Mucosa of descending colon (tissue), 3 donors: ENCODE results near the gene APBB2. TPM values are rescaled to one million over a fixed set of nuclear protein-coding genes. Genes with fewer than 3 reads are reported as not detected.

Source experiments
- ATAC-seq: fragments of 200-7000 bp; cut with Tn5 transposase; one replicate; pipeline ENCODE4 v1.9.1; 2020; ENCODE audit warnings: mild to moderate bottlenecking, moderate library complexity
- DNase-seq, 3 donors: peaks; one replicate each; pipeline ENCODE4 v3.0.0-alpha.2; 2020
- H3K36me3 ChIP-seq: fragments of 200-600 bp; one replicate; pipeline ENCODE4 v1.8.0; 2021; ENCODE audit warnings: low read depth, mild to moderate bottlenecking
- H3K4me1 ChIP-seq: fragments of 200-600 bp; one replicate; pipeline ENCODE4 v1.8.0; 2021; ENCODE audit warnings: low read depth, mild to moderate bottlenecking
- H3K4me3 ChIP-seq: fragments of 200-600 bp; one replicate; pipeline ENCODE4 v1.8.0; 2021; ENCODE audit warnings: mild to moderate bottlenecking
- H3K9me3 ChIP-seq: fragments of 200-600 bp; one replicate; pipeline ENCODE4 v1.8.0; 2021; ENCODE audit warnings: mild to moderate bottlenecking
- intact Hi-C, 2 donors: fragments of 100-400 bp; cut with DNase I in 1 of 2; cut with micrococcal nuclease in 1 of 2; formaldehyde crosslinking; loops; one replicate each; pipeline versions ENCODE4 v1.11.0 to v1.11.1; 2022; cut with DNase I, micrococcal nuclease
- total RNA-seq, 3 donors: library from RNA; stranded (reverse); fragmentation: NEBNext Ultra II Directional in 2 of 3; extraction: Animal tissue kit (Norgen Biotek cat#: 25700) in 2 of 3; gene quantifications; one replicate each; pipeline versions ENCODE4 v1.2.1 to v1.2.4, GENCODE V29; 2021 to 2023
- TF ChIP-seq, protein P1 (sequence below): fragments of 200-600 bp; IDR thresholded peaks from one replicate; pipeline ENCODE4 v1.8.0; 2022; ENCODE audit warnings: antibody characterized with exemption, mild to moderate bottlenecking
- donor health status: DM: no; HTN: no; CAD: no; lungs with moderate emphysema.
- donor health status: DM: no; HTN: no; CAD: no.
- donor health status: DM: no; HTN: yes; CAD: no.

APBB2 gene
- total RNA-seq, 3 donors from 2014 or later: 26.3 to 68.3 (median 29.6) TPM

DNA sequence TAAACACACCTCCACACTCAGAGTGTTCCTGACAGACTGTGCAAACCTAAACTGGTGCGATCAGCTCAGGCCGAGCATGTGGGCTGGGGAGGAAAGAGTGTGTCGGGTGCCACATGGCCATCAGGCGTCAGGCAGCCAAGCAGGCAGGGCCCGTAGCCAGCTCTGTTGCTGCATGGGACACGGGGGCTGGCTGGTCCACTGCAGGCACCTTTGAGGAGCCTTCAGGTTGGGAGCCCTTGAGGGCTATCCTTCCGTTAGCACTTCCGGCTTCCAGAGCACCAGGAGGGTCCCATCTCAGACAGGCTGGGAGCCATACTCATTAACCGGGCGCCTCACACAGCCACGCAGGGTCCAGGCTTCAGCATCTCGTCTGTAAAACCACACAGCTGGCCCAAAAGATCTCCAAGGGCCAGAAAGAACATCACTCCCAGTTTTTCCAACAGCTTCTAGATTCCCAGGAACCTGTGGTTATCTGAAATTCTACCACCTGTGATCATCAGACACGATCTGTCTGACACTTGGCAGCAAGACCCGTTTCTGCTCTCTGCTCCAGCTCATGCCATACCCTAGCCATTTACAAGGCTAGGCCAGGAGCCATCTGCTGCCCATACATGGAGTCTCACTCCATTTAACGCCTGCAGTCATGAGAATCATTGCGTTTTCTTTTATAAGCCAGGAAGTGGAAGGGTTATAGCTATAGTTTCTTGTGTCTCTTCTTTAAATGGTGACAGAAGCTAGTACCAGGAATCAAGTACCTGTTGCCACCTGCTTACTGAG is 377.1 kb downstream of the APBB2 start:
- TF ChIP-seq, protein P1, sequence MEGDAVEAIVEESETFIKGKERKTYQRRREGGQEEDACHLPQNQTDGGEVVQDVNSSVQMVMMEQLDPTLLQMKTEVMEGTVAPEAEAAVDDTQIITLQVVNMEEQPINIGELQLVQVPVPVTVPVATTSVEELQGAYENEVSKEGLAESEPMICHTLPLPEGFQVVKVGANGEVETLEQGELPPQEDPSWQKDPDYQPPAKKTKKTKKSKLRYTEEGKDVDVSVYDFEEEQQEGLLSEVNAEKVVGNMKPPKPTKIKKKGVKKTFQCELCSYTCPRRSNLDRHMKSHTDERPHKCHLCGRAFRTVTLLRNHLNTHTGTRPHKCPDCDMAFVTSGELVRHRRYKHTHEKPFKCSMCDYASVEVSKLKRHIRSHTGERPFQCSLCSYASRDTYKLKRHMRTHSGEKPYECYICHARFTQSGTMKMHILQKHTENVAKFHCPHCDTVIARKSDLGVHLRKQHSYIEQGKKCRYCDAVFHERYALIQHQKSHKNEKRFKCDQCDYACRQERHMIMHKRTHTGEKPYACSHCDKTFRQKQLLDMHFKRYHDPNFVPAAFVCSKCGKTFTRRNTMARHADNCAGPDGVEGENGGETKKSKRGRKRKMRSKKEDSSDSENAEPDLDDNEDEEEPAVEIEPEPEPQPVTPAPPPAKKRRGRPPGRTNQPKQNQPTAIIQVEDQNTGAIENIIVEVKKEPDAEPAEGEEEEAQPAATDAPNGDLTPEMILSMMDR: no peak
- no peaks in the 10 kb centered on the region for H3K4me1 ChIP-seq
- H3K36me3 ChIP-seq: no peaks in the 10 kb centered on the region
- no peaks in the 10 kb centered on the region for H3K9me3 ChIP-seq
- DNase-seq (no peak), ATAC-seq (no peak)
- intact Hi-C loops: no loop called here
- no peak overlapping the region for H3K4me3 ChIP-seq

DNA sequence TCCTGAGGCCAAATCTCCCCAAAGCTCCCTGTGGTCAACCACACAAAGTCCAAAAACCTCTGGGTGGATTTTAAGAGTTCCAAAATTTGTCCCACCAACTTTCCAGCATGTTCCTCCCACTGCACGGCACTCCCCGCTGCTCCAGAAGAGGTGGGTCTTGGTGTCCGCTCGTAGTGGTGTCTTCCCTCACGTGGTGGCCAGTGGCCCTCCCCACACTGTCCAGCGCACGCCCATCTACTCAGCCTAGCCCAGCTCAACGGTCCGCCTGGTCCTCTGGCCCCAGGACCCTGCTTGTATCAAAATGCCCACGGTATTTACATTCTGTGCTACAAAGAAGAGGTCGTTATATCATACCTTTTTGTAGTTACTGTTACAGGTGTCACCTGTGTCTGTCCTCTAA is 381.1 kb downstream of the APBB2 start:
- no peaks in the 10 kb centered on the region for H3K4me1 ChIP-seq
- intact Hi-C loops: no loop called here
- no peak overlapping the region for H3K4me3 ChIP-seq
- DNase-seq (no peak), ATAC-seq (no peak)
- H3K36me3 ChIP-seq: no peaks in the 10 kb centered on the region
- TF ChIP-seq, protein P1: no peak
- no peaks in the 10 kb centered on the region for H3K9me3 ChIP-seq

DNA sequence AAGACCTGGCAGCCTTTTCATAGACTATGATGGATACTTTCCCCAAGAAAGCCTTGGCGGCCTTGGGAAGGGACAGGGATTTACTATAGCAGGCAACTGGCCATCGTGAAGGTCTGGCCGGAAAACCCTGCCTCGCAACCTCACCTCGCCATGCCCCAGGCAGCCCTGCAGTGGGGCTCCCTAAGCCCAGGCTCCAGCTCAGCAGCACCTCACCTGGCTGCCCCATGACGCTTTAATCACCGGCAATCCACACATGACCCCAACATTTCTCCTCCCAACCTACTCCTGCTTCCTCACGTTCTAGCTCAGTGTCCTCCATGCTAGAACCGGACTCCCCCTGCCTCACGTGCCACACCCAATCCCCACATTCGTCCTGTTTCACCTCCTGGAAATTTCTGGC is 382.2 kb downstream of the APBB2 start:
- Histone ChIP-seq H3K4me1 (no peaks in the 10 kb centered on the region), H3K9me3 (no peaks in the 10 kb centered on the region), H3K4me3 (no peak overlapping the region), H3K36me3 (no peaks in the 10 kb centered on the region)
- intact Hi-C loops: no loop called here
- TF ChIP-seq, protein P1: no peak
- no peak for DNase-seq
- ATAC-seq: no peak

DNA sequence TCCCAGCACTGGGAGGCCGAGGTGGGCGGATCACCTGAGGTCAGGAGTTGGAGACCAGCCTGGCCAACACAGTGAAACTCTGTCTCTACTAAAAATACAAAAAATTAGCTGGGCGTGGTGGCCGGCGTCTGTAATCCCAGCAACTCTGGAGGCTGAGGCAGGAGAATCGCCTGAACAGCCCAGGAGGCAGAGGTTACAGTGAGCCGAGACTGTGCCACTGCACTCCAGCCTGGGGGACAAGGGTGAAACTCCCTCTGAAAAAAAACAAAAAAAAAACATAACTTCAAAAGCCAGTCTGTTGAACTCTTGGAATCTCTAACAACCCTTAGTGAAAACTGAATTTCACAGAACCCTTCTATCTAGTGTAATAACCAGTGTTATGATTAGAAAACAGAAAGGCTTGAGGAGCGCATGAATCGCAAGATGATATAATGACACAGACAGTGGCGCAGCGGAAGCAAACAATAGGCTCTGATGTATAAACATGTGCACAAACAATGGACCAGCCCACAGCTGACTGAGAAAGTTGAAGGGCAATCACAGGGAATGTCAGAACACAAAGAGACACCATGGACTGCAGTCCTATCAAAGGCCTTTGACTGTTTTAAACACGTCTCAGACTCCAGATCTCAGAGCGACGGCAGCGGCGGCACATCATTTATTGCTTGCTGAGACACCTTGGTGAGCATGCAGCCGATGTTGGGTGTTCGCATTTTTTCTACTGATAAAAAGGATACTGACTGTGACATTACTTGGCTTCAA is 383.0 kb downstream of the APBB2 start:
- ATAC-seq (no peak), DNase-seq (no peak)
- Histone ChIP-seq H3K4me3 (no peak overlapping the region), H3K4me1 (no peaks in the 10 kb centered on the region), H3K9me3 (no peaks in the 10 kb centered on the region), H3K36me3 (no peaks in the 10 kb centered on the region)
- intact Hi-C loops: no loop called here
- TF ChIP-seq, protein P1: no peak

DNA sequence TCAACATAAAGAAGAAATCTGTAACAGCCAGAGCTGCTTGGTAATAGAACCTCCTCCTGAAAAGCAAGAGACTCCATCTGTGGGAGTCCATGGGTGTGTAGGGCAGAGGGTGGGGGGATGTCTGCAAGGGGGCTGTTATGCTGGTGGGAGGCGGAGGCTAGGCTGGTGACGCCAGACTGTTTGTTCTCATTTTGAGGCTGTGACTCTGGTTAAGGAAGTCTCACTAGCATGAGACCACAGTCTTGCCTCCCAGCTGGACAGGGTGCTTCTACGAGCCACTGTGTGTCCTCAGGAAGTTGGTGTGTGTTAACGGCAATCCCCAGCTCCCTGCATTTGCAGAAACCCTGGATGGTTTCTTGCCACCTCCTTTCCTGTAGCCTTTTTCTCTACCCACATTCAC is 384.8 kb downstream of the APBB2 start:
- Histone ChIP-seq H3K36me3 (no peaks in the 10 kb centered on the region), H3K4me1 (no peaks in the 10 kb centered on the region), H3K9me3 (no peaks in the 10 kb centered on the region), H3K4me3 (no peak overlapping the region)
- TF ChIP-seq, protein P1: no peak
- ATAC-seq: peak; percentile 31
- intact Hi-C loops: no loop called here
- peak in 1 of 3 donors; percentile 15 for DNase-seq
